ENCODE measurements around the gene DNAAF8.

DNAAF8 gene

GRCh38 chr16:4734063-4734729 lies at the start of gene DNAAF8, which contains the start of gene ANKS3:
Gene DNAAF8, plus strand, starts transcription at chr16:4734537. Its CDS starts 1,978 bp downstream, at chr16:4736515.
Gene ANKS3, minus strand, starts transcription at chr16:4734271. Its CDS starts 4,122 bp downstream, at chr16:4730149.
- Histone ChIP-seq H3K27me3 (ENCODE audit: control insufficient read depth, insufficient read depth, low read length) (no peaks in the 10 kb centered on the region), H3K4me3 (ENCODE audit: low read length) (peak within 1 kb of the TSS; percentile 98), H3K36me3 (ENCODE audit: control insufficient read depth, insufficient read depth, low read length) (no peaks in the 10 kb centered on the region), H3K27ac (ENCODE audit: low read depth, low read length) (peak within 1 kb of the TSS; percentile 73), H3K4me1 (ENCODE audit: control insufficient read depth, insufficient read depth, low read length) (no peaks in the 10 kb centered on the region), H3K9ac (ENCODE audit: low read length) (peak within 1 kb of the TSS; percentile 58)

DNA sequence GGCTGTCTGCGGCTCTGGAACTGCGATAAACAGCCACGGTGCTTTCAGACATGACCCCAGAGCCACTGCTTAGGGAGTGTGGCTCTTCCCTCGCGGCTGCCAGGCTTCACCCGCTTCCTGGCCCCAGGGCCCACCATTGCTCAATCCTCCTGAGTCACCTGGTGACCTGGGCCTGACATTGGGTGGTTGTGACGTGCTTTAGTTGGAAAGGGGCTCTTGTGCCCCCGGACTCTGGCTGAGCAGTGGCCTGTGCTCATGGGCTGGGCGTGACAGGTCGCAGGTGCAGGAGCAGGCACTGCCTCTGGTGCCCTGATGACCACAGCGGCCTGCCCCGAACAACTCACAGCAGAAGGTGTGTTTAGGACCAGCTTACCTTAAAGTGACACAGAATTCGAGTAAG lies 49.6 kb upstream of the DNAAF8 start:
- H3K27me3 ChIP-seq (ENCODE audit: control insufficient read depth, insufficient read depth, low read length) = no peaks in the 10 kb centered on the region
- H3K9ac ChIP-seq (ENCODE audit: low read length) = no peak overlapping the region
- H3K27ac ChIP-seq (ENCODE audit: low read depth, low read length) = no peak overlapping the region
- no peak overlapping the region for H3K4me3 ChIP-seq (ENCODE audit: low read length)
- H3K36me3 ChIP-seq (ENCODE audit: control insufficient read depth, insufficient read depth, low read length) = peaks cover 22% of the 10 kb centered on the region
- H3K4me1 ChIP-seq (ENCODE audit: control insufficient read depth, insufficient read depth, low read length) = no peaks in the 10 kb centered on the region

DNA sequence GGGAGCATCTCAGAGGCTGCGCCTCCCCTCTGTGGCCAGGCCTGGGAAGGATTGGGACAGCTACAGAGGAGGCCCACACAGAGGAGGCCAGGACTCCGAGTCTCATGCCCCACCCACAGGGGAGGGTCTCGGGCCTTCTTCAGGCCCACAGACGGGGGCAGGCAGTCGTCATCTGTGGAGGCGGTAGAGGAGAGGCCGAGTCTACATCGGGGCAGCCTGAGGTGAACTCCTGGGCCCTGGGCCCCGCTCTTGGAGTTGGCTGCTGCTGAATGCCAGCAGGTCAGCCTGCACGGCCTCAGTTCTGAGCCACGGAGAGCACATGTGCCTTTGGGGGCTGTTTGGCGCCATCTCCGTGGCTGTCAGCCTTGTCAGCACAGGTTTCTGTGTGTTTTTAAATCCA lies 49.0 kb upstream of the DNAAF8 start:
- no peak overlapping the region for H3K4me3 ChIP-seq (ENCODE audit: low read length)
- no peak overlapping the region for H3K27ac ChIP-seq (ENCODE audit: low read depth, low read length)
- no peaks in the 10 kb centered on the region for H3K27me3 ChIP-seq (ENCODE audit: control insufficient read depth, insufficient read depth, low read length)
- no peaks in the 10 kb centered on the region for H3K4me1 ChIP-seq (ENCODE audit: control insufficient read depth, insufficient read depth, low read length)
- H3K36me3 ChIP-seq (ENCODE audit: control insufficient read depth, insufficient read depth, low read length) = peaks cover 22% of the 10 kb centered on the region
- H3K9ac ChIP-seq (ENCODE audit: low read length) = no peak overlapping the region

DNA sequence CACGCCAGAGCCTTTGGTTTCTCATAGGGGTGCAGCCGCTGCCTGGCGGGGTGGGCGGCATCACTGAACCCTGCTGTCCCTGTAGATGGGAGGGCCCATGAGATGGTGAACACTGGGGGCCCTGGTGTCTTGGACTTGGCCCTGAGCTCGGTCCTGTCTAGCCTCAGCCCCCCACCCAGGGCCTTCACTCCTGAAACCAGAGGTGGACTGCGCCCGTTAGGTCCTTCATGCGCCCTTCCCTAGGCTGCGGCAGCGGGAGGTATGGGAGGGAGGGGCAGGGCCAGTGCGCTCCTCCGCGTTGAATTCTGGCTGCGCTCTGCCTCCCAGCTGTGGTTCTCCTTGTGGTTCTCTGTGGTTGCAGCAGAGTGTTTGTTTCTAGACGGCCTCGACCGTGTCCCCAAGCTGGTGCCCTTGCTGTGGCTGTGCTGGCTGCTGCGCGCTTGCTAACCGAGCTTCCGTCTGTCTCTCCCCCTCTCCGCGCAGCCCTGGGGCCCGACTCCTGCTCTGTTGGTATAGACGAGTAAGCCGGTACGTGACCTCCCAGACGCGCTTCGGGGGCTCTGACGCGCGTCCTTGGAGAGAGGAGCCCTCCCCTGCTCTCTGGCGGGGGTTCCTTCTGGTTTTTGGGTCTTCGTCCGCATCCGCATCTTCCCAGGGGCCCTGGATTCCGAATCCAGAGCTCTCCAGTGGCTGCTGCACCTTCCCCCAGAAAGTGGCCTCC lies 48.4 kb upstream of the DNAAF8 start:
- Histone ChIP-seq H3K9ac (ENCODE audit: low read length) (no peak overlapping the region), H3K36me3 (ENCODE audit: control insufficient read depth, insufficient read depth, low read length) (peaks cover 22% of the 10 kb centered on the region), H3K4me1 (ENCODE audit: control insufficient read depth, insufficient read depth, low read length) (no peaks in the 10 kb centered on the region), H3K27me3 (ENCODE audit: control insufficient read depth, insufficient read depth, low read length) (no peaks in the 10 kb centered on the region), H3K27ac (ENCODE audit: low read depth, low read length) (no peak overlapping the region), H3K4me3 (ENCODE audit: low read length) (no peak overlapping the region)

- Histone ChIP-seq H3K27ac (ENCODE audit: low read depth, low read length) (no peak overlapping the region), H3K36me3 (ENCODE audit: control insufficient read depth, insufficient read depth, low read length) (peaks cover 20% of the 10 kb centered on the region), H3K4me1 (ENCODE audit: control insufficient read depth, insufficient read depth, low read length) (no peaks in the 10 kb centered on the region), H3K9ac (ENCODE audit: low read length) (no peak overlapping the region), H3K27me3 (ENCODE audit: control insufficient read depth, insufficient read depth, low read length) (no peaks in the 10 kb centered on the region), H3K4me3 (ENCODE audit: low read length) (no peak overlapping the region)
Observed at GRCh38 chr16:4686497-4687210, 47.7 kb upstream of the DNAAF8 start.

- Histone ChIP-seq H3K27me3 (ENCODE audit: control insufficient read depth, insufficient read depth, low read length) (no peaks in the 10 kb centered on the region), H3K36me3 (ENCODE audit: control insufficient read depth, insufficient read depth, low read length) (peaks cover 20% of the 10 kb centered on the region), H3K27ac (ENCODE audit: low read depth, low read length) (no peak overlapping the region), H3K9ac (ENCODE audit: low read length) (no peak overlapping the region), H3K4me3 (ENCODE audit: low read length) (no peak overlapping the region), H3K4me1 (ENCODE audit: control insufficient read depth, insufficient read depth, low read length) (no peaks in the 10 kb centered on the region)
Observed at GRCh38 chr16:4687416-4687815, 46.9 kb upstream of the DNAAF8 start.

- no peak overlapping the region for H3K4me3 ChIP-seq (ENCODE audit: low read length)
- H3K27ac ChIP-seq (ENCODE audit: low read depth, low read length) = no peak overlapping the region
- H3K36me3 ChIP-seq (ENCODE audit: control insufficient read depth, insufficient read depth, low read length) = peaks cover 20% of the 10 kb centered on the region
- no peak overlapping the region for H3K9ac ChIP-seq (ENCODE audit: low read length)
- no peaks in the 10 kb centered on the region for H3K27me3 ChIP-seq (ENCODE audit: control insufficient read depth, insufficient read depth, low read length)
- H3K4me1 ChIP-seq (ENCODE audit: control insufficient read depth, insufficient read depth, low read length) = peaks cover 3% of the 10 kb centered on the region
Observed at GRCh38 chr16:4687946-4688673, 46.2 kb upstream of the DNAAF8 start.

DNA sequence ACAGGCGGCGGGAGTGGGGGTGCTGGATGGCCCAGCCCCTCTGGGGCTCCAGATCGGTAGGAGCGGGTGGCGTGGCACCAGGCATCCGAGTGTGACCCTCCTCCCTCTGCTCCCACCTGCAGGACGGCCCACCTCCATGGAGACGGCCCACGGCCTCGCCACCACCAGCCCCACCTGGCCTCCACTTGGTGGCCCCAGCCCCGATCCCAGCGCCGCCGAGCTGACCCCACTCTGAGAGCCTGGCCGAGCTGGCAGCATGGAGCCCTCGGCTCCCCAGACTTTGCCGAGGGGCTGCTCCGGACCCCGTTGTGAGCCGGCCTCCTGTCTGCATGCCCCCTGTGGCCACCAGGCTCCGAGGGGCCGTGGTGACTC lies 45.7 kb upstream of the DNAAF8 start:
- peaks cover 20% of the 10 kb centered on the region for H3K36me3 ChIP-seq (ENCODE audit: control insufficient read depth, insufficient read depth, low read length)
- no peaks in the 10 kb centered on the region for H3K27me3 ChIP-seq (ENCODE audit: control insufficient read depth, insufficient read depth, low read length)
- H3K27ac ChIP-seq (ENCODE audit: low read depth, low read length) = no peak overlapping the region
- no peak overlapping the region for H3K9ac ChIP-seq (ENCODE audit: low read length)
- H3K4me1 ChIP-seq (ENCODE audit: control insufficient read depth, insufficient read depth, low read length) = peaks cover 3% of the 10 kb centered on the region
- no peak overlapping the region for H3K4me3 ChIP-seq (ENCODE audit: low read length)

- H3K4me3 ChIP-seq (ENCODE audit: low read length) = no peak overlapping the region
- peaks cover 3% of the 10 kb centered on the region for H3K4me1 ChIP-seq (ENCODE audit: control insufficient read depth, insufficient read depth, low read length)
- no peak overlapping the region for H3K9ac ChIP-seq (ENCODE audit: low read length)
- no peaks in the 10 kb centered on the region for H3K27me3 ChIP-seq (ENCODE audit: control insufficient read depth, insufficient read depth, low read length)
- no peak overlapping the region for H3K27ac ChIP-seq (ENCODE audit: low read depth, low read length)
- peaks cover 16% of the 10 kb centered on the region for H3K36me3 ChIP-seq (ENCODE audit: control insufficient read depth, insufficient read depth, low read length)
Observed at GRCh38 chr16:4689091-4689671, 45.2 kb upstream of the DNAAF8 start.

DNA sequence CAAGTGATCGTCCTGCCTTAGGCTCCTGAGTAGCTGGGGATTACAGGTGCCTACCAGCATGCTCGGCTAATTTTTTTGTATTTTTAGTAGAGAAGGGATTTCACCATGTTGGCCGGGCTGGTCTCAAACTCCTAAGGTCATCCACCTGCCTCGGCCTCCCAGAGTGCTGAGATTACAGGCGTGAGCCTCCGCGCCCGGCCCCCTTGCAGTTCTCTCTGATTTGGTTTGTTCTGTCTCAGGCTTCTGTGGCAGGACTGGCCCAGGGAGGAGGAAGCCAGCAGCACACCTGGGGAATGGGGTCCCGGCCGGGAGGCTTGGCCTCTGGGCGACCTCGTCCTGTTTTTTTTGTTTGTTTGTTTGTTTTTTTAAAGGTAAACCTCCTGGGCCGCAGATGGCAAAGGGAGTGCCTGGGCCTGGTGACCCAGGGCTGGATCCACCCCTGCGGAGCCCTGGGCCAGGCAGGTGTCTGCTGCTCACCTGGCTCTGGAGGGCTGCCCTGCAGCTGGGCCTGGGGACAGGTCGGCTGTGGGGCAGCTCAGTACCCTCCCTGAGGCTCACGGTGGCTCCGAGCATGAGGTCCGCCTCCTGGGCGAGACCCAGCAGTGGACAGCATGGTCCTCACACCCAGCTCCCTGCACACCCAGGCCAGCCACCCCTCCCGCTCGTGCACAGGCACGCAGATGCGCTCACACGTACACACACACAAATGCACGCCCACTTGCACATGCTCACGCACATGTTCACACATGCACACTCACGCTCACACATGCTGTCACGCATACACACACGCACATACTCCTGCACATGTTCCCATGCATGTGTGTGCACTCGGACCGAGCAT lies 44.3 kb upstream of the DNAAF8 start:
- peaks cover 3% of the 10 kb centered on the region for H3K4me1 ChIP-seq (ENCODE audit: control insufficient read depth, insufficient read depth, low read length)
- no peak overlapping the region for H3K9ac ChIP-seq (ENCODE audit: low read length)
- no peak overlapping the region for H3K27ac ChIP-seq (ENCODE audit: low read depth, low read length)
- H3K27me3 ChIP-seq (ENCODE audit: control insufficient read depth, insufficient read depth, low read length) = no peaks in the 10 kb centered on the region
- H3K4me3 ChIP-seq (ENCODE audit: low read length) = no peak overlapping the region
- H3K36me3 ChIP-seq (ENCODE audit: control insufficient read depth, insufficient read depth, low read length) = peaks cover 11% of the 10 kb centered on the region

DNA sequence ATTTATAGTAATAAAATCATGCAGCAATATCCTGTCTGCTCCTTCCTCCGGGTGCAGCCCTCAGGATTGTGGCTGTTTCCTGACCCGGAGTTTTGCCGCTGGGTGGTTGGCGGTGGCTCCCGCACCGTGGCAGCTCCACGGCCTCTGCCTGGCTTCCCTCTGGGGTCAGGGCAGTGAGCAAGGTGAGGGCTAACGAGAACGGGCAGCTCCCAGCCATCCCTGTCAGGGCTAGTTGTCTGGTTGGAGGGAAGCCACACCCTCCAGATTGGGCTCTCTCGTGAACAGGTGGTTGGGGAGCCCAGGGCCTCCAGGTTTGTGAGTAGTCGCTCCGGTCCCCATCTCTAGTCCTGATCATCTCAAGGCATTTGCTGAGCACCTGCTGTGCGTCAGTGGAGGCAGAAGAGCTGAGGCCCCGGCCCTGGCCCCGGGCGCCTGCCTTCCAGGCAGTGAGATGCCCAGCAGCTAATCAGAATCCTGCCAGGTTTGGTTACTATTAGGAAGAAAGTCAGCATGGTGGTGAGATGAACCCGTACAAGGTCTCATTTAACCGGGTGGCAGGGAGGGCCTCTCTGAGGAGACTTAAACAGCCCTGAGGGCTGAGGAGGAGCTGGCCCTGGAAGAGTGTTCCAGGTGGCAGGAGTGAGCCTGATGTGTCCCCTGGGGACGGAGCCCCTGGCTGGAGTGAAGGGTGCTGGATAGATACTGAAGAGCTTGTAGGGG lies 43.2 kb upstream of the DNAAF8 start:
- Histone ChIP-seq H3K36me3 (ENCODE audit: control insufficient read depth, insufficient read depth, low read length) (peaks cover 14% of the 10 kb centered on the region), H3K9ac (ENCODE audit: low read length) (no peak overlapping the region), H3K27me3 (ENCODE audit: control insufficient read depth, insufficient read depth, low read length) (no peaks in the 10 kb centered on the region), H3K4me1 (ENCODE audit: control insufficient read depth, insufficient read depth, low read length) (peaks cover 3% of the 10 kb centered on the region), H3K4me3 (ENCODE audit: low read length) (no peak overlapping the region), H3K27ac (ENCODE audit: low read depth, low read length) (no peak overlapping the region)
